Measurements from ENCODE around the gene PDE2A.

GRCh38 chr11:72711141-72711540 lies 36.9 kb upstream of the PDE2A start:
- no peak for TF ChIP-seq TAF1 (IDR thresholded peaks at IDR 0.05; ENCODE audit: borderline replicate concordance, low read depth, low read length)
- TF ChIP-seq POLR2AphosphoS5 (IDR thresholded peaks at IDR 0.05; ENCODE audit: low read depth, low read length) = no peak
